ENCODE results near the gene PAFAH2. TPM values are rescaled to one million over a fixed set of nuclear protein-coding genes. Genes with fewer than 3 reads are reported as not detected.
"Not testable (repeated sequence)": the region's sequence is repeated elsewhere in the genome, so short reads cannot be mapped to it uniquely, and the experiment has no call there.

PAFAH2 gene
- total RNA-seq, 1 donor from 2014 or later, result 20.2 TPM

- no peak for DNase-seq
Observed at GRCh38 chr1:25979210-25979609, 18.7 kb downstream of the PAFAH2 start.

- DNase-seq, result no peak
Observed at GRCh38 chr1:25978403-25978802, 19.5 kb downstream of the PAFAH2 start.

- DNase-seq, result peak; percentile 64
Observed at GRCh38 chr1:25977801-25978200, 20.1 kb downstream of the PAFAH2 start.

- no peak for DNase-seq
Observed at GRCh38 chr1:25973610-25974321, 24.1 kb downstream of the PAFAH2 start.

- no peak for DNase-seq
Observed at GRCh38 chr1:25971811-25972180, 26.1 kb downstream of the PAFAH2 start.

GRCh38 chr1:25971066-25971810 lies 26.6 kb downstream of the PAFAH2 start:
- DNase-seq, result no peak

- DNase-seq, result no peak
Observed at GRCh38 chr1:25967308-25967707, 30.6 kb downstream of the PAFAH2 start.

GRCh38 chr1:25959611-25960010 lies 38.3 kb downstream of the PAFAH2 start:
- DNase-seq, result peak; percentile 69

GRCh38 chr1:25958465-25958864 lies 39.4 kb downstream of the PAFAH2 start:
- no peak for DNase-seq

GRCh38 chr1:25955553-25955952 lies 42.3 kb downstream of the PAFAH2 start:
- no peak for DNase-seq

- DNase-seq, result no peak
Observed at GRCh38 chr1:25954282-25954938, 43.5 kb downstream of the PAFAH2 start.

- peak; percentile 98 for DNase-seq
Observed at GRCh38 chr1:25952841-25953401, 44.9 kb downstream of the PAFAH2 start.

- DNase-seq, result no peak
Observed at GRCh38 chr1:25948641-25949040, 49.2 kb downstream of the PAFAH2 start.

- no peak for DNase-seq
Observed at GRCh38 chr1:25947027-25947426, 50.8 kb downstream of the PAFAH2 start.

- DNase-seq, result no peak
Observed at GRCh38 chr1:25945761-25946160, 52.1 kb downstream of the PAFAH2 start.

GRCh38 chr1:25944986-25945385 lies 52.9 kb downstream of the PAFAH2 start:
- DNase-seq, result no peak

- not testable (repeated sequence) for DNase-seq
Observed at GRCh38 chr1:25943511-25943910, 54.4 kb downstream of the PAFAH2 start.

- DNase-seq, result peak; percentile 79
Observed at GRCh38 chr1:25936947-25937346, 60.9 kb downstream of the PAFAH2 start.

GRCh38 chr1:25933479-25934365 lies 64.1 kb downstream of the PAFAH2 start:
- no peak for DNase-seq

- not testable (repeated sequence) for DNase-seq
Observed at GRCh38 chr1:25932811-25933400, 65.0 kb downstream of the PAFAH2 start.

- no peak for DNase-seq
Observed at GRCh38 chr1:25932321-25932720, 65.5 kb downstream of the PAFAH2 start.
